Activated CD8-positive, alpha-beta memory T cell treated with anti-CD3 and anti-CD28 coated beads for 36 hours (primary cell): ENCODE data around the gene SURF1. TPM values are rescaled to one million over a fixed set of nuclear protein-coding genes. Genes with fewer than 3 reads are reported as not detected.

Experiments used
- CTCF ChIA-PET: fragments of 350-600 bp; sonication (Branson Sonifier 250); formaldehyde crosslinking; loops from one replicate; lab custom pipeline; 2021; ENCODE audit warnings: antibody characterized with exemption; lab: Charles Lee
- POLR2A ChIA-PET: fragments of 350-600 bp; sonication (Branson Sonifier 250); formaldehyde crosslinking; loops from one replicate; lab custom pipeline; 2021; ENCODE audit warnings: antibody characterized with exemption; lab: Charles Lee
- total RNA-seq, 2 experiments: library from RNA; stranded (reverse); gene quantifications; one replicate each; pipeline ENCODE4 v1.2.3, GENCODE V29; 2021

The SURF1 gene
- total RNA-seq, 2 experiments from 2014 or later: 31.6 to 31.9 TPM

DNA sequence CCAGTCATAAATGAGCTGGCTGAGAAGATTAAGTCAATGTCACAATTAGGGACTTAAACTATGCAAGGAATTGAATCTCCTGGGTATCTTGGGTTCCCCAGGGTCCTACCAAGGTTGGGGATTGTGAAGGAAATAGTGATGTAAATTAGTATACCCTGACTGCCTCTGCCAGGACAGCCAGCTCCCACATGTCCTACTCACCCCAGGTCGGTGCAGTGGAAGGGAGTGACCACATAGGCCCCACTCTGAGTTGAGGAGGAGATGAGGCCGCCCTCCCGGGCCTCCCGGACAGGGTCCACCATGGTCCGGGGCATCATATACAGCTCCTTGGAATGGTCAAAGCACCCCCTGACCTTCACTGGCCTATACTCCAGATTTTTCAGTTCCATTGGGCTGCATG is 2.7 kb downstream of the SURF1 start:
- ChIA-PET CTCF (interaction anchor here (0.6 to 2.1 kb wide), 4 partner anchors 13 to 66 kb away, joined by 3 to 6 read pairs (median 4); no protein-coding TSS in a partner anchor), POLR2A (interaction anchor here (1.3 to 8.5 kb wide), 3 partner anchors 9 to 20 kb away, joined by 3 to 93 read pairs (median 5); no protein-coding TSS in a partner anchor)

DNA sequence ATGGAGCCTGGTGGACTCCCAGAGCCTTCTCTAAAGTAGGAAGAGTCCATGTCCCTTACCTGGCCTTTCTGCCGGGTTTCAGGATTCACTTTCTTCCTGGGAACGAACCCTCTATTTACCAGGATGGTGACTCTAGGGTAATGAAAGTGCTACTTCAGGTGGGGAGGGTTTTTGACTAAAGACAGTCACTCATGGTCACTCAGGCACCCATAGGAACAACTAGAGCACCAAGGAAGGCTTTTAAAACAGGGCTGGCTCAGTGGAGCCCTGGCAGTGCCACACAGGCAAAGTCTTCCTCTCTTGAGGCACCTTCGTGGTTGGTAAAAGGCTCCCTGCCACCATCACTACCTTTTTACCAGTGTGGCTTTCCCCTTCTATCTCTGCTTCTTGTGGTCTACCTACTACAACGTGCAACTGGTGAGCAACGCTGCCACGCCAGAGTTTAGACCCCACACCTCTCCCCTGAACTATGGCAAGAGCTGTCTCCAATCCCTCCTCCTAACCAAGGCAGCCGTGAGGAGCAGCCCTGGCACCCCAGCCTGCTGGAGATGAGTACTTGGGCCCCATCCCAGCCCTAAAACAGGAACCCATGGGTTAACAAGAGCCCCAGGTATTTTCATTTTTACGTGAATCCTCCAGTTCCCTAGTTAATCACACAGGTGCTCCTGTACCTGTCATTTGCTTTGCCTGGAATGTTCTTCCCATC is 3.5 kb downstream of the SURF1 start:
- POLR2A ChIA-PET: interaction anchor here (1.3 to 8.5 kb wide), 3 partner anchors 10 to 21 kb away, joined by 3 to 93 read pairs (median 5); no protein-coding TSS in a partner anchor

DNA sequence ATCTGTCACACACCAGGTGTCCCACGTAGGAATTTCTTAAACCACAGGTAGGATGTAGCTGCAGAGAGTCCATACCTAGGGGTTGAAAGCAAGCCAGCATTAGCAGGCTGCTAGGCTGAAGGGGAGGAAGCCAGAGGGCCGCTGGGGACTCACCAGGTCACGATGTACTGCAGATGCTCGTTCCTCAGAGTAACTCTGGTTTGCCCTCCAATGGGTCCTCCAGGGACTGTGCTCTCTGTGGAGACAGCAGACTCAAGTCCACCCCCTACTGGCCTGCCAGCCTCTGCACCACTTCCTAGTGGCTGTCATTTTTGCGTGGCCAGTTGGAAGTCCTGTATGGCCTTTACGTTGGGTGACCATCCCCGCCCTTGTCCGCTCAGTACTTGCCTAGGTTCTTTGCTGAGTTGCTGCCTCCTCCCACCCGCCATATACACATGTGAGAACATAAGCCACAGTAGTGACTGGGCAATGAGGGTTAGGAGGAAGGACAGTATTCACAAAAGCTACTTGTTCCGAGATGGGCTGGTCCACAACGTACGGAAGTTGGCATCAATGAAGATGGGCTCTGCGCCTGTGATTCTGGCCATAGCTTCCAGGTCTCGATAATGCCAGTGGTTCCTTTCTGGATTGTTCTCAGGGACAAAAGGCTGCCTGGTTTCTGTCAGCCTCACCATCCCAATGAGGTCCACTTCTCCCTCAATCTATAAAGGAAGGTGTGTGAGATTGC is 4.2 kb downstream of the SURF1 start:
- ChIA-PET CTCF (interaction anchor here (0.6 to 4.9 kb wide), 5 partner anchors 10 to 128 kb away, joined by 3 to 41 read pairs (median 4); no protein-coding TSS in a partner anchor), POLR2A (interaction anchor here (2.5 to 6.8 kb wide), 2 partner anchors 14 to 20 kb away, joined by 12 to 172 read pairs; partner anchors contain the start of genes STKLD1 and SURF4)

More for the DNA sequence above, 3.5 kb downstream of the SURF1 start:
- CTCF ChIA-PET: interaction anchor here (1.3 to 2.1 kb wide), 4 partner anchors 11 to 21 kb away, joined by 4 to 6 read pairs (median 4); no protein-coding TSS in a partner anchor

DNA sequence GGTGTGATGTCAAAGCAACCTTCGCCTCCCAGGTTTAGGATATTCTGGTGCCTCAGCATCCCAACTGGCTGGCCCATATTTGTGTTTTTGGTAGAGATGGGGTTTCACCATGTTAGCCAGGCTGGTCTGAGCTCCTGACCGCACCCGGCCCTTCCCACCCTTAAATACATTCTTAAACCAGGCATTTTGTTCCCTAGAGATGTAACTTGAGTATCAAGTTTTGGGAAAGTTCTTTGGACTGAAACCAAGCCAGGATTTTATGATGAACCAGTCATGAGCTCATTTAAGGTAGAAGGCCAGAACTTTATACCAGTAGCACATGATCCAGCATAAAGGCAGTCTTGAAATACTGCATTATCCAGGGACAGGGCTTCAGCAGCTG is 4.8 kb downstream of the SURF1 start:
- CTCF ChIA-PET: interaction anchor here (0.6 to 4.9 kb wide), 5 partner anchors 8 to 129 kb away, joined by 3 to 41 read pairs (median 10); no protein-coding TSS in a partner anchor
- POLR2A ChIA-PET: interaction anchor here (2.5 to 6.8 kb wide), 2 partner anchors 14 to 21 kb away, joined by 12 to 172 read pairs; partner anchors contain the start of genes STKLD1 and SURF4

DNA sequence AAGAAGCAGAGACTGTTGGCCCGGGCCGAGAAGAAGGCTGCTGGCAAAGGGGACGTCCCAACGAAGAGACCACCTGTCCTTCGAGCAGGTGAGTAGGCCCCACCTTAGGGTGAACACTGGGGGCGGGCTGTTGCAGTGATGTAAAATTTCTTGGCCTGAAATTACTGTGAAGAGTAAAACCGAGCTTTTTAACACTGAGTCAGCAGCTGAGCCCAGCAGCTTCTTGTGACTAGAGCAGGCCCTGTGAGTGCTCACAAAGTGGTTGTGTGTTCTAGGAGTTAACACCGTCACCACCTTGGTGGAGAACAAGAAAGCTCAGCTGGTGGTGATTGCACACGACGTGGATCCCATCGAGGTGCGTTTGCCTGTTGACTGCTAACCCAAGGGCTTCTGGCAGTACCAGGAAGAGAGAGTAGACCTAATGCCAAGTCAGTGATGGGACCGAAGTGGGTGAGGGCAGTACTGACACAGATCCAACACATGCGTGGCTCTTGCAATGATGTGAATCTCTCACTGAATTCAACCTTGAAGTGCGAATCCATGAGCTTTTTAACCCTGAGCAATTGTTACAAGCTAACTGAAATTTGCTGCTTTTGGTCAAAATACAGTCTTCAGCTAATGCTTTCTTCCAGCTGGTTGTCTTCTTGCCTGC is 6.2 kb downstream of the SURF1 start:
- CTCF ChIA-PET: interaction anchor here (0.6 to 4.9 kb wide), 5 partner anchors 9 to 58 kb away, joined by 3 to 41 read pairs (median 10); no protein-coding TSS in a partner anchor
- POLR2A ChIA-PET: interaction anchor here (0.8 to 6.8 kb wide), 6 partner anchors 9 to 22 kb away, joined by 3 to 172 read pairs (median 6); partner anchors contain the start of genes STKLD1, SURF4 and SURF6

DNA sequence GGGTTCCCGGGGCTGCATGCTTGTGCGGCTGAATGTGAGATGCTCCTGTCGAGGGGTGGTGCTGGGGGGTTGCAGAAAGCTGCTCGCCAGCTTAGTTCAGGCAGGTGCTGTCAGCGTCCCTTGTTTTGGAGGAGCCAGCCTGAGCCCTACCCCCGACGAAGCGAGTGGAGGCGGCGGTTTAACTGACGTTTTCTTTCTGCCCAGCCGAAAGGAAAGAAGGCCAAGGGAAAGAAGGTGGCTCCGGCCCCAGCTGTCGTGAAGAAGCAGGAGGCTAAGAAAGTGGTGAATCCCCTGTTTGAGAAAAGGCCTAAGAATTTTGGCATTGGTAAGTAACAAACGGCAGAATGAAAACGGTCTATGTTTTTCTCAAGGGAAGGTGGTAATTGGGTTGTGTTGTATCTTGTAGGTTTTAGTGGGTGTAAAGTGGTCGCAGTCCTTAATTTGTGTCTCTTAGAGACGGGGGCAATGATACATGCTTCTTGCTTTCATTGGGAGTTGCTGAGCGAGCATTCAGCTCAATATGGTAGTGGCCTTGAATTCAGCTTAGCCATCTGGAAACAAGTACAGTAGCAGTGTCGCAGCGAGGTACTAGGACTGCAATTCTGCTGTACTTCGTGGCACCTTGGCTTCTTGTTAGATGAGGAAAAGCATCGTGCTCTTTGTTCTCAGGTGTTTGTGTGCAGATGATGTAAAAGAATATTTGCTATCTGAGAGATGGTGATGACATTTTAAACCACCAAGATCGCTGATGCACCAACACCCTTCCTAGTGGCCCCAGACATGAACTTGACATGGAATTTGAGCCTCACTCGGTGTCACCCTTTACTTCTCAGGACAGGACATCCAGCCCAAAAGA is 7.3 kb downstream of the SURF1 start:
- ChIA-PET POLR2A (interaction anchor here (0.6 to 6.8 kb wide), 8 partner anchors 9 to 318 kb away, joined by 3 to 172 read pairs (median 4); partner anchors contain the start of genes GTF3C5, SLC2A6, STKLD1 and SURF4), CTCF (interaction anchor here (1.0 to 4.9 kb wide), 5 partner anchors 8 to 22 kb away, joined by 3 to 41 read pairs (median 3); no protein-coding TSS in a partner anchor)

DNA sequence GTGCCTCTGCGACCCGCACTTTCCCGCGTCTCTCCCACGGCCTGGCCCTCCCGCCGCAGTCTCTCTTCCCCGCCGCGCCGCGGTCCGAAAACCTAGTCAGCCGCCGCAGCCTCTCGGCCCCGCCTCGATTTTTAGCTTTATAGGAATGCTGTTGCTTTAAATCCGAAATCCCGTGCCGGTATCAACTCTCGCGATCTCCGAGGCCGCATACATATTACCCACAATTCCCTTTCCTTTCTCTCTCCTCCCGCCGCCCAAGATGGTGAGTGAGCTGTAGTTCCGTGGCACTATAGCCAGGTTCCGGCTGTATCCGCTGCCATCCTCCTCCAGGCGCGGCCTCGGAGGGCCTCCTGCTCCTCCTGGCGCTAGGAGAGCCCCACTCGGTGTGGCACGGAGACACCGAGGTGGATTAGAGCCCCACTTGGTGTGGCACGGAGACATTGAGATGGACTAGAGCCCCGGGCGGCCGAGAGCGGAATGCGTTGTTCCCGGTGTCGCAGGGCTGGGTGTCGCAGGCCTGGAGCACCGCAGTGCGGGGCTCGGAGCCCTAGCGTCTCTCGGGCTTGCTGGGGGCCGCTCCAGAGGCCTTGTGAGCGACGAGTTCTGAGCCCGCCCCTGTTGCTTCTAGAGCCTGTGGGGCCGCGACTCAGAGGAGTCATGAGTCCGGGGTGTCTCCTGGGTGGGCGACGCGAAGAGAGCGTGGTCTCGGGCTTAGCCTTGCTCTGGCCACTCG is 8.1 kb downstream of the SURF1 start, which contains the start of the genes MED22 and RPL7A:
Gene MED22, minus strand, starts transcription at position 147 of the 733 bp plus-strand sequence. CDS start 1,469 bp downstream, outside the sequence.
Gene RPL7A, plus strand, starts transcription at position 234 of the 733 bp plus-strand sequence. Its CDS starts 26 bp downstream, at position 260.
- CTCF ChIA-PET: interaction anchor here (1.0 to 4.9 kb wide), 3 partner anchors 9 to 23 kb away, joined by 3 to 41 read pairs (median 3); no protein-coding TSS in a partner anchor

DNA sequence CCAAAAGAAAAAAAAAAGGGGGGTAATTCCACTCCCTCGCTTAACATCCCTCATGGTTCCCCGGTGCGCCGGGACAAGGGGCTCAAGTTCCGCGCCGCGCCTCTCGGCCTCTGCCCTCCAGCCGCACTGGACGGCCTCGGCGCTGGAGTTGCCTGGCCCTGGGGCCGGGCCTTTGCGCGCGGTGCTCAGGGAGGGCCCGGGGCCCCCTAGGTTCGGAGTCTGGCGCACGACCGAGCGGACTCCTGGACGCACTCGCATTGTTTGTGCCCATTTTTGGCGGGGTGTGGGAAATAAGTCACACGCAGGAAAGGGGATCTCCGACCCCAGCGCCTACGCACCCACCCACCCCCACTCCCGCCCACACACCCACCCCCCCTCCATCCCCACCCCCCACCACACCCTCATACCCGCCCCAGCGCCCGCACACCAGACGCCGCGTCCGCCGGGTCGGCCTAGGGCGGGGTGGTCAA is 8.7 kb downstream of the SURF1 start:
- POLR2A ChIA-PET: interaction anchor here (0.7 to 6.8 kb wide), 12 partner anchors 8 to 316 kb away, joined by 3 to 172 read pairs (median 4); partner anchors contain the start of genes GTF3C5, SLC2A6, STKLD1 and SURF1
- CTCF ChIA-PET: interaction anchor here (1.0 to 4.9 kb wide), 3 partner anchors 9 to 24 kb away, joined by 3 to 41 read pairs (median 3); no protein-coding TSS in a partner anchor

More for the DNA sequence above, 8.1 kb downstream of the SURF1 start, which contains the start of the genes MED22 and RPL7A:
- POLR2A ChIA-PET: interaction anchor here (0.6 to 6.8 kb wide), 14 partner anchors 9 to 317 kb away, joined by 3 to 172 read pairs (median 4); partner anchors contain the start of genes GTF3C5, SLC2A6, STKLD1 and SURF1

DNA sequence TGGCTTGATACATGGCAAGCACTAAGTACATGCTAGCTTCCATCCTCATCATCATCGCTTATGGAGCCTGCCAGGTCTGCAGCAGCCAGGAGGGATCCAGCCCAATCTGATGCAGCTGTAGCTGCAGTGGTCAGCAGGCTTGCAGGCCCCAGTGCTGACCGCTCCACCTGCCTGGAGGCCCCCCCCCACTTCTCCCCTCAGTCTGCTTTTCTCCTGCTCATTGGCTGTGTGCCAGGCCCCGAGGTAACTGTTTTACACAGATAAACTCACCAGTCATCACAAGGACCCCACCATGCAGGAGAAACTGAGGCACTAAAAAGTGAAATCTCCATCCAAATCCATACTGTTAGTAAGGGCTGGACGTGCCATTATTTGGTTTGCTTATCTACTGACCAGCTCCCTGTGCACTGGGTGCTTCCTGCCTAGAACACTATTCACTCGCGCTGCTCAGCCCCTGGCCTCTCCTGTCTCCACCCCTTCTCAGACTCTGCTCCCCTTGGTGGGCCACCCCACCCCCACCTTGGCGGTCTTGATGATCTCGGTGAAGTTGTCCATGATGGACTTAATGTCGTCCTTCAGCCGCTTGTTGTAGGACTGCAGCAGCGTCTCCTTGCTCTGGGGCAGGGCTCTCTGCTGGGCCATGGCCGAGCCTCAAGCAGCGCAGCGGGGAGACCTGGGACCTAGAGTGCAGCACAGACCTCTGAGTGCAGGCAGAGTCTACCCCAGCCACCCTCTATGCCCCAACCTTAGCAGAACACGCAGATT is 10.1 kb downstream of the SURF1 start:
- ChIA-PET CTCF (interaction anchor here (1.0 to 1.2 kb wide), 2 partner anchors 19 to 26 kb away, joined by 3 read pairs; no protein-coding TSS in a partner anchor), POLR2A (interaction anchor here (0.7 to 6.8 kb wide), 4 partner anchors 10 to 75 kb away, joined by 3 to 172 read pairs (median 4); partner anchors contain the start of genes STKLD1, SURF1, SURF2 and SURF4)

DNA sequence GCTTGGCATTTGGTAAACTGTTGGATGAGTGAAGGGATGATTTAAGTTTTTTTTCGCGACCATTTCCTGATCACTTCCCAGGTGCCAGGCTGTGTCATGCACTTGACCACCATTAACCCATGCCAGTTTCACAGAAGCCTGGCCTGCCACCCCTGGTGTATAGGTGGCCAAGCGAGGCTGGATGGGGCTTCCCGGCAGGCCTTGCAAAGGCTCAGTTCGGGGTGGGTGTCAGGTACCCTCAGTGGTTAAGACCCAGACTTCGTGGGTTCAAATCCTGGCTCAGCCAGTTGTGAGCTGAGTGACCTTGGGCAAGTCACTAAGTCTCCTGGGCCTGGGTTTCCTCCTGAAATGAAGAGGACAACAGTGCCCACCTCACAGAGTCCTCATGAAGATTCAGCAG is 10.7 kb downstream of the SURF1 start:
- ChIA-PET POLR2A (interaction anchor here (1.2 to 6.8 kb wide), 2 partner anchors 11 to 27 kb away, joined by 4 to 172 read pairs; partner anchors contain the start of genes STKLD1, SURF1, SURF2 and SURF4), CTCF (interaction anchor here (1.0 kb wide), 1 partner anchor 26 kb away, joined by 3 read pairs; no protein-coding TSS in a partner anchor)

DNA sequence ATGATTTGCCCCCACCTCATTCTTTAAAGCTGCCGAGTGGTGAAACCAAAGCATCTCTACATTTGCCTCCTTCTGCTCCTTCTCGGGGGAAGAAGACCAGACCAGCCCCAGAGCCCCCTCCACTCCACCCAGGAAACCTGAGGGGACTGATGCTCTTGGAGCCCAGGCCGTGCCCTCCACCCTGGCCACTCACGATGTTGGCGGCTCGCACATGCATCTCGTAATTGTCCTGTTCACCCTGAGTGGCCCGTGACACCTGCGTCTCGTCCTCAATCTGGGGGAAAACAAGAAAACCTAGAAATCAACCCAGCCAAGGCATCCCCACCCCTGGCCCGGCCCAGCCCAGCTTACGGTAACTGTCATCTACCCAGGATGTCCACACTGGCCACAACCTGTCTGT is 11.3 kb downstream of the SURF1 start:
- CTCF ChIA-PET: no interaction called here
- POLR2A ChIA-PET: no interaction called here

DNA sequence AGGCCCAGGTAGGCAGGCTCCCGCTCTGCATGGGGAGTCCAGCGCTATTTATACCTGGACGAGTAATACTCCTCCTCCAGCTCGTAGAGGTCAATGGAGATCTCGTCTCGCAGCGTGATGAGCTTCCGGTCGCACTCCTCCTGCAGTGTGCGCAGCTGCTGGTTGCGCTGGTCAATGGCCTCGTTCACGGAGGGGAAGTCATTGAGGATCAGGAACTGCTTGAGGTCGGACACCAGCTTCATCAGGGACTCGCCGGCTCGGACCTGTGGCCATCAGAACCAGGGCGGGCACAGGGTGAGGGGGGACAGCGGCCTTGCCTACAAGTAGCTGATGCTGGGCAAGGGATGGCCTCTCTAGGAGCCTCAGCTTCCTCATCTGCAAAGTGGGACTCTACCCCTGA is 12.2 kb downstream of the SURF1 start:
- ChIA-PET POLR2A (interaction anchor here (1.1 kb wide), 1 partner anchor 22 kb away, joined by 7 read pairs; no protein-coding TSS in a partner anchor), CTCF (no interaction called here)

DNA sequence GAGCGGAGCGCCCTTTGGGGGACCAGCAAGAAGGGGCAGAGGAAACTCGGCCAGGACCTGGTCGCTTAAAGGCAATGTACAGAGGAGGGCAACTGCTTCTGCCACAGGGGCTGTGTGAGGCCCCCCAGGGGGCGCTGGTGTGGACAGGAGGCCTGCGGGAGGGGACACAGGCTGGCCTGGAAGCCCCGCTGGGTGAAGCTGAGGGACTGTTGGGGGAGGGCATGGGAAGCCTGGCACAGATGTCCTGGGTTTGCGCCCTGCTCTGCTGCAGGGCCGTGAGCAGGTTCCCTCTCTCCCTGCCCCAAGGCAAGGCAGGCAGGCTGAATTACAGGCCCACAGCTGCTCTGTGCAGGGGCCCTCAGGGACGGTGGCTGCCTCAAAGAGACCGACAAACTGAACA is 13.7 kb downstream of the SURF1 start:
- CTCF ChIA-PET: interaction anchor here (0.9 to 1.5 kb wide), 3 partner anchors 9 to 34 kb away, joined by 3 to 4 read pairs (median 3); no protein-coding TSS in a partner anchor
- POLR2A ChIA-PET: no interaction called here

DNA sequence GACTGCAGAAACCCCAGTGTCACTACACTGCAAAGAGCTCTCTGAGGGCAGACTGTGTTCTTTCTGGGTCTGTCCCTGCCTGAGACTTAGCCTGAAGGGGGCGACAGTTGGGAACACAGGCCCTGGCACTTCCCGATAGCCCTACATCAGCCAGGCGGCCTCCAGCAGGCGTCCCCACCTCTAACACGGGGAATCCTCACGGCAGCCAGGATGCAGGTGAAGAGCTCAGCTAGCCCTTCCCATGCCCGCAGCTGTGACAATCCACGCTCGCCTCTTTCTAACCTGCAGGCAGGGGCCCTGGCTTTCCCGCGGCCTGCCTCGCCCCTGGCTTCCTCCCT is 14.2 kb downstream of the SURF1 start:
- ChIA-PET CTCF (interaction anchor here (1.1 to 1.5 kb wide), 2 partner anchors 10 to 35 kb away, joined by 3 to 4 read pairs; no protein-coding TSS in a partner anchor), POLR2A (no interaction called here)
